Panc1 (cell line): Measurements from ENCODE around the gene PARP11.

ENCODE experiments used
- CTCF ChIP-seq: fragments of 450-650 bp; IDR thresholded peaks from 2 replicates; pipeline ENCODE4 v1.5.1; 2017; ENCODE audit warnings: mild to moderate bottlenecking
- POLR2AphosphoS5 ChIP-seq: IDR thresholded peaks from 2 replicates; pipeline ENCODE4 v1.6.1; 2012; ENCODE audit warnings: mild to moderate bottlenecking, low read depth, low read length, moderate library complexity
- REST ChIP-seq, 2 experiments: IDR thresholded peaks; 2 replicates each; pipeline ENCODE4 v1.6.1; 2011 to 2012; ENCODE audit warnings: low read depth in 2 of 2, control low read depth in 1 of 2, low read length in 1 of 2, mild to moderate bottlenecking in 1 of 2, moderate library complexity in 1 of 2; ENCODE audit not compliant: insufficient read depth in 1 of 2

GRCh38 chr12:3821441-3821840 lies 51.8 kb downstream of the PARP11 start:
- no peak for TF ChIP-seq CTCF
- no peak for TF ChIP-seq POLR2AphosphoS5
- TF ChIP-seq REST (IDR thresholded peaks at IDR 0.05; ENCODE audit: insufficient read depth in 1 of 2, low read depth in 2 of 2, low read length in 1 of 2), result no peak
